Ishikawa (cell line): ENCODE measurements around the gene KNDC1.

Source experiments
- EP300 ChIP-seq: IDR thresholded peaks from 2 replicates; pipeline ENCODE4 v1.6.1; 2012; ENCODE audit warnings: borderline replicate concordance
- MAX ChIP-seq: IDR thresholded peaks from 2 replicates; pipeline ENCODE4 v1.6.1; 2012
- REST ChIP-seq: IDR thresholded peaks from 2 replicates; pipeline ENCODE4 v1.6.1; 2012; ENCODE audit warnings: low read depth, mild to moderate bottlenecking
- TAF1 ChIP-seq: IDR thresholded peaks from 2 replicates; pipeline ENCODE4 v1.6.1; 2012; ENCODE audit warnings: low read depth, mild to moderate bottlenecking
- TCF12 ChIP-seq: IDR thresholded peaks from 2 replicates; pipeline ENCODE4 v1.6.1; 2012; ENCODE audit warnings: low read depth
- USF1 ChIP-seq: IDR thresholded peaks from 2 replicates; pipeline ENCODE4 v1.6.1; 2012

GRCh38 chr10:133196221-133196915 is 36.3 kb downstream of the KNDC1 start:
- no peak for TF ChIP-seq EP300
- TF ChIP-seq USF1: no peak
- no peak for TF ChIP-seq TCF12
- TF ChIP-seq TAF1: no peak
- no peak for TF ChIP-seq REST
- TF ChIP-seq MAX: 0 out of 2 replicates have a peak, but pooled peaks have one; percentile 18
